Loucy (cell line): ENCODE data around the gene NSUN6.

Experiments
- H2AFZ ChIP-seq: fragments of 200-600 bp; sonication (generic); 2 replicates; pipeline ENCODE4 v1.6.0; 2016; ENCODE audit warnings: antibody characterized with exemption, mild to moderate bottlenecking, low read length, moderate library complexity
- H3F3A ChIP-seq: fragments of 200-600 bp; 2 replicates; pipeline ENCODE4 v1.6.0; 2016; ENCODE audit warnings: antibody characterized with exemption, low read depth, mild to moderate bottlenecking
- H3K27me3 ChIP-seq: fragments of 200-600 bp; sonication (generic); 2 replicates; pipeline ENCODE4 v1.6.1; 2014; ENCODE audit warnings: low read length, mild to moderate bottlenecking; ENCODE audit not compliant: insufficient read depth, poor library complexity, severe bottlenecking
- H3K36me3 ChIP-seq: fragments of 200-600 bp; sonication (generic); 2 replicates; pipeline ENCODE4 v1.6.1; 2016; ENCODE audit warnings: low read length; ENCODE audit not compliant: insufficient read depth
- H3K4me1 ChIP-seq: fragments of 200-600 bp; sonication (generic); 2 replicates; pipeline ENCODE4 v1.5.1; 2014; ENCODE audit warnings: low read length, mild to moderate bottlenecking; ENCODE audit not compliant: insufficient read depth, poor library complexity, severe bottlenecking
- H3K4me2 ChIP-seq: fragments of 200-600 bp; sonication (generic); 2 replicates; pipeline ENCODE4 v1.6.0; 2014; ENCODE audit warnings: antibody characterized with exemption, low read length, low read depth, mild to moderate bottlenecking; ENCODE audit not compliant: poor library complexity, severe bottlenecking
- H3K4me3 ChIP-seq: fragments of 200-600 bp; sonication (generic); 2 replicates; pipeline ENCODE4 v1.5.1; 2014; ENCODE audit warnings: low read length, mild to moderate bottlenecking, mixed read lengths; ENCODE audit not compliant: poor library complexity, severe bottlenecking
- H3K79me2 ChIP-seq: fragments of 200-600 bp; sonication (generic); 2 replicates; pipeline ENCODE4 v1.6.1; 2014; ENCODE audit warnings: low read length; ENCODE audit not compliant: insufficient read depth
- H3K9ac ChIP-seq: fragments of 200-600 bp; sonication (generic); 2 replicates; pipeline ENCODE4 v1.6.0; 2014; ENCODE audit warnings: mild to moderate bottlenecking, low read depth, low read length, moderate library complexity; ENCODE audit not compliant: poor library complexity, severe bottlenecking
- H3K9me2 ChIP-seq: fragments of 200-600 bp; sonication (generic); replicated peaks from 2 replicates; pipeline ENCODE4 v1.6.1; 2016; ENCODE audit warnings: low read depth, low read length, mixed read lengths
- H3K9me3 ChIP-seq: fragments of 200-600 bp; sonication (generic); 2 replicates; pipeline ENCODE4 v1.6.1; 2014; ENCODE audit warnings: mild to moderate bottlenecking, antibody characterized with exemption, low read length, low read depth; ENCODE audit not compliant: insufficient read depth
- H4K20me1 ChIP-seq: fragments of 200-600 bp; sonication (generic); 2 replicates; pipeline ENCODE4 v1.6.0; 2014; ENCODE audit warnings: antibody characterized with exemption, low read length, mild to moderate bottlenecking; ENCODE audit not compliant: insufficient read depth, poor library complexity, severe bottlenecking
- EZH2phosphoT487 ChIP-seq: fragments of 200-600 bp; IDR thresholded peaks from 2 replicates; pipeline ENCODE4 v1.6.1; 2018; ENCODE audit warnings: antibody characterized with exemption, mild to moderate bottlenecking, moderate library complexity, borderline replicate concordance
- TF ChIP-seq, protein P1 (sequence below): fragments of 200-600 bp; sonication (generic); conservative IDR thresholded peaks from 2 replicates; pipeline ENCODE4 v1.5.1; 2014; ENCODE audit warnings: mild to moderate bottlenecking, antibody characterized with exemption, low read length

NSUN6 gene

GRCh38 chr10:18582803-18583202, 68.6 kb downstream of the NSUN6 start:
- Histone ChIP-seq H3K9ac (peak overlapping the region; percentile 73), H3K9me2 (no peaks in the 10 kb centered on the region), H3K79me2 (peaks cover 2% of the 10 kb centered on the region; the same call in 1 of the 2 replicates), H2AFZ (peak overlapping the region; percentile 58; the same call in 1 of the 2 replicates), H3K4me3 (peak overlapping the region; percentile 64), H4K20me1 (no peaks in the 10 kb centered on the region), H3K4me2 (peak overlapping the region; percentile 84), H3F3A (no peaks in the 10 kb centered on the region), H3K27me3 (no peaks in the 10 kb centered on the region), H3K9me3 (0 out of 2 replicates have a peak, but pooled peaks cover 7% of the 10 kb centered on the region), H3K36me3 (peaks cover 33% of the 10 kb centered on the region; the same call in 1 of the 2 replicates), H3K4me1 (peaks cover 50% of the 10 kb centered on the region)
- no peak for TF ChIP-seq EZH2phosphoT487
- TF ChIP-seq, protein P1, sequence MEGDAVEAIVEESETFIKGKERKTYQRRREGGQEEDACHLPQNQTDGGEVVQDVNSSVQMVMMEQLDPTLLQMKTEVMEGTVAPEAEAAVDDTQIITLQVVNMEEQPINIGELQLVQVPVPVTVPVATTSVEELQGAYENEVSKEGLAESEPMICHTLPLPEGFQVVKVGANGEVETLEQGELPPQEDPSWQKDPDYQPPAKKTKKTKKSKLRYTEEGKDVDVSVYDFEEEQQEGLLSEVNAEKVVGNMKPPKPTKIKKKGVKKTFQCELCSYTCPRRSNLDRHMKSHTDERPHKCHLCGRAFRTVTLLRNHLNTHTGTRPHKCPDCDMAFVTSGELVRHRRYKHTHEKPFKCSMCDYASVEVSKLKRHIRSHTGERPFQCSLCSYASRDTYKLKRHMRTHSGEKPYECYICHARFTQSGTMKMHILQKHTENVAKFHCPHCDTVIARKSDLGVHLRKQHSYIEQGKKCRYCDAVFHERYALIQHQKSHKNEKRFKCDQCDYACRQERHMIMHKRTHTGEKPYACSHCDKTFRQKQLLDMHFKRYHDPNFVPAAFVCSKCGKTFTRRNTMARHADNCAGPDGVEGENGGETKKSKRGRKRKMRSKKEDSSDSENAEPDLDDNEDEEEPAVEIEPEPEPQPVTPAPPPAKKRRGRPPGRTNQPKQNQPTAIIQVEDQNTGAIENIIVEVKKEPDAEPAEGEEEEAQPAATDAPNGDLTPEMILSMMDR, result no peak

- Histone ChIP-seq H3K9ac (no peak overlapping the region), H2AFZ (no peak overlapping the region), H3F3A (no peaks in the 10 kb centered on the region), H3K9me3 (no peaks in the 10 kb centered on the region; the same call in 1 of the 2 replicates), H3K79me2 (no peaks in the 10 kb centered on the region; the same call in 1 of the 2 replicates), H3K36me3 (peaks cover 24% of the 10 kb centered on the region; the same call in 1 of the 2 replicates), H3K4me1 (peaks cover 31% of the 10 kb centered on the region), H3K4me2 (no peak overlapping the region), H3K27me3 (no peaks in the 10 kb centered on the region), H3K4me3 (no peak overlapping the region), H4K20me1 (no peaks in the 10 kb centered on the region), H3K9me2 (no peaks in the 10 kb centered on the region)
- TF ChIP-seq EZH2phosphoT487, result no peak
- TF ChIP-seq, protein P1, result no peak
Observed at GRCh38 chr10:18577823-18578685, 73.3 kb downstream of the NSUN6 start.

- Histone ChIP-seq H3K36me3 (peaks cover 24% of the 10 kb centered on the region; the same call in 1 of the 2 replicates), H3K79me2 (no peaks in the 10 kb centered on the region), H3K9ac (no peak overlapping the region), H3K27me3 (no peaks in the 10 kb centered on the region), H3K4me2 (no peak overlapping the region), H4K20me1 (no peaks in the 10 kb centered on the region), H3K9me2 (no peaks in the 10 kb centered on the region), H3K9me3 (peaks cover 3% of the 10 kb centered on the region; the same call in 1 of the 2 replicates), H3K4me3 (no peak overlapping the region), H2AFZ (no peak overlapping the region), H3F3A (no peaks in the 10 kb centered on the region), H3K4me1 (peaks cover 17% of the 10 kb centered on the region)
- TF ChIP-seq EZH2phosphoT487, result no peak
- TF ChIP-seq, protein P1, result no peak
Observed at GRCh38 chr10:18576586-18576985, 74.8 kb downstream of the NSUN6 start.
